HUES64 (cell line): ENCODE results near the gene DTHD1.

Experiments used
- H3K27ac ChIP-seq: 2 replicates; pipeline ENCODE4 v1.7.0; 2013; ENCODE audit warnings: low read depth, low read length, inconsistent platforms
- H3K27me3 ChIP-seq: 2 replicates; pipeline ENCODE4 v1.6.1; 2013; ENCODE audit warnings: mild to moderate bottlenecking, low read length; ENCODE audit not compliant: insufficient read depth
- H3K36me3 ChIP-seq: 2 replicates; pipeline ENCODE4 v1.6.1; 2013; ENCODE audit warnings: mild to moderate bottlenecking, low read length; ENCODE audit not compliant: insufficient read depth
- H3K4me1 ChIP-seq: 2 replicates; pipeline ENCODE4 v1.6.1; 2013; ENCODE audit warnings: mild to moderate bottlenecking, low read length, moderate library complexity; ENCODE audit not compliant: insufficient read depth
- H3K4me3 ChIP-seq: 2 replicates; pipeline ENCODE4 v1.5.1; 2013; ENCODE audit warnings: mild to moderate bottlenecking, low read length, moderate library complexity
- H3K9ac ChIP-seq: 2 replicates; pipeline ENCODE4 v1.6.1; 2013; ENCODE audit warnings: mild to moderate bottlenecking, low read depth, low read length
- H3K9me3 ChIP-seq: 2 replicates; pipeline ENCODE4 v1.6.1; 2013; ENCODE audit warnings: low read depth, low read length; ENCODE audit not compliant: insufficient read depth
- WGBS: fragments of 150-250, 120-280 bp; methylation state at CpG from one replicate; pipeline ENCODE4 v1.1.7; 2013; ENCODE audit warnings: missing lambda C conversion rate; 5-methylcytosine and 5-hydroxymethylcytosine counted together

DTHD1 gene

DNA sequence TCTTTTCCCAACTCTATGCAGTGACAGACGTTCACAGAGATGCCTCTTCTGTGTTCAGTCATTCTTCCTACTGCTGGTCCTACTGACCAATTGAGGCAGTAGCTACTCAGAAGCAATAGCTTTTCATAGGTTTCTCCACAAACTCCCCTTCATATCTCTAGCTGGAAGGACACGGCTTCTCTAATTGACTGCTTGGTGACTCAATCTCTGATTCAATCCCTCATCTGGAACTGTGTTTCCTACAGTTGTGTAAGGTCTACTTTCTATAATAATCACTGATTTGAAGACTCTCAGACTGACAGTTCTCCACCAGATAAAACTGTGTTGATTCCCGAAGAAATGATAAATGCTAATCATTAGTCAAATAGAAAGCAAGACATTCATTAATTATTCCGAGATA is 111.5 kb downstream of the DTHD1 start:
- 93% methylated on average over 3 of the region's 4 CpGs for WGBS
- no peaks in the 10 kb centered on the region for H3K9me3 ChIP-seq
- no peaks in the 10 kb centered on the region for H3K4me1 ChIP-seq
- H3K9ac ChIP-seq: no peak overlapping the region
- H3K4me3 ChIP-seq: no peak overlapping the region
- no peaks in the 10 kb centered on the region for H3K27me3 ChIP-seq
- H3K27ac ChIP-seq: no peak overlapping the region
- no peaks in the 10 kb centered on the region for H3K36me3 ChIP-seq
